HG03432 (cell line): ENCODE data around the gene GGTA1.

Experiments used
- ATAC-seq: cut with Tn5 transposase; IDR thresholded peaks from one replicate; pipeline ENCODE4 v1.9.1; 2021; ENCODE audit warnings: mild to moderate bottlenecking, moderate library complexity; ENCODE audit not compliant: unreplicated experiment

The GGTA1 gene

GRCh38 chr9:121411993-121412392 is 87.7 kb downstream of the GGTA1 start:
- ATAC-seq, result no peak

DNA sequence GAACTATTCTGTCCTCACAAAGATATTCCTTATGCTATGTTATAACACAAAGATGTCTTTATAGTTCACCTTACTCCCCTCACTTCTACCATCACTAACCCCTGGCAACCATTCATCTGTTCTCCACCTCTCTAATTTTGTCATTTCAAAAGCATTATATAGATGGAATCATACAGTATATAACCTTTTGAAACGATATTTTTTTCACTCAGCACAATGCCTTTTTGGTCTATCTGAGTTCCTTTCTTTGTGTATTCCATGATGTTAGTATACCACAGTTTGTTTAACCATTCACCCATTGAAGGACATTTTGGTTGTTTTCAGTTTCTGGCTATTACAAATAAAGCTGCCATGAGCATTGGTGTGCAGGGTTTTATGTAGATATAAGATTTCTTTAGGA is 93.7 kb downstream of the GGTA1 start:
- ATAC-seq, result no peak
